GM23248 (cell line): Measurements from ENCODE around the gene ADGRD1. TPM values are rescaled to one million over a fixed set of nuclear protein-coding genes. Genes with fewer than 3 reads are reported as not detected.

Source experiments
- DNase-seq: peaks from one replicate; pipeline ENCODE4 v3.0.0-alpha.2; 2015
- H2AFZ ChIP-seq: fragments of 200-600 bp; sonication (generic); 2 replicates; pipeline ENCODE4 v1.6.1; 2016; ENCODE audit warnings: antibody characterized with exemption
- H3F3A ChIP-seq: fragments of 200-600 bp; sonication (generic); 2 replicates; pipeline ENCODE4 v1.6.1; 2016; ENCODE audit warnings: mild to moderate bottlenecking, antibody characterized with exemption, mixed run types; ENCODE audit not compliant: insufficient read depth
- H3K27ac ChIP-seq: fragments of 200-600 bp; sonication (generic); 2 replicates; pipeline ENCODE4 v1.5.1; 2016; ENCODE audit warnings: mild to moderate bottlenecking
- H3K27me3 ChIP-seq: fragments of 200-600 bp; sonication (generic); replicated peaks from 2 replicates; pipeline ENCODE4 v1.6.1; 2016; ENCODE audit warnings: mild to moderate bottlenecking; ENCODE audit not compliant: insufficient read depth
- H3K36me3 ChIP-seq: fragments of 200-600 bp; sonication (generic); 2 replicates; pipeline ENCODE4 v1.6.1; 2016; ENCODE audit warnings: low read depth, mild to moderate bottlenecking
- H3K4me1 ChIP-seq: fragments of 200-600 bp; sonication (generic); 2 replicates; pipeline ENCODE4 v1.6.1; 2016; ENCODE audit warnings: mild to moderate bottlenecking; ENCODE audit not compliant: insufficient read depth
- H3K4me2 ChIP-seq: fragments of 200-600 bp; sonication (generic); one replicate; pipeline ENCODE4 v1.6.1; 2016; ENCODE audit warnings: mild to moderate bottlenecking; ENCODE audit not compliant: unreplicated experiment
- H3K4me3 ChIP-seq: fragments of 200-600 bp; sonication (generic); 2 replicates; pipeline ENCODE4 v1.5.1; 2016; ENCODE audit warnings: mild to moderate bottlenecking
- H3K79me2 ChIP-seq: fragments of 200-600 bp; sonication (generic); 2 replicates; pipeline ENCODE4 v1.6.1; 2016; ENCODE audit warnings: mild to moderate bottlenecking; ENCODE audit not compliant: insufficient read depth
- H3K9ac ChIP-seq: fragments of 200-600 bp; sonication (generic); 2 replicates; pipeline ENCODE4 v1.6.1; 2016; ENCODE audit warnings: mild to moderate bottlenecking
- H3K9me2 ChIP-seq: fragments of 200-600 bp; sonication (generic); 2 replicates; pipeline ENCODE4 v1.6.1; 2016; ENCODE audit warnings: mixed run types, mild to moderate bottlenecking, moderate library complexity; ENCODE audit not compliant: insufficient read depth
- H3K9me3 ChIP-seq: fragments of 200-600 bp; sonication (generic); one replicate; pipeline ENCODE4 v1.6.1; 2017; ENCODE audit warnings: low read depth
- H4K20me1 ChIP-seq: fragments of 200-600 bp; sonication (generic); 2 replicates; pipeline ENCODE4 v1.6.0; 2016; ENCODE audit not compliant: insufficient read depth
- EZH2 ChIP-seq: fragments of 200-600 bp; sonication (generic); IDR thresholded peaks from 2 replicates; pipeline ENCODE4 v1.6.1; 2018; ENCODE audit warnings: antibody characterized with exemption, mild to moderate bottlenecking; ENCODE audit not compliant: insufficient read depth, poor library complexity, severe bottlenecking
- EZH2phosphoT487 ChIP-seq: fragments of 200-600 bp; sonication (generic); IDR thresholded peaks from 2 replicates; pipeline ENCODE4 v1.6.1; 2018; ENCODE audit warnings: antibody characterized with exemption, moderate library complexity, mild to moderate bottlenecking, low read depth; ENCODE audit not compliant: insufficient read depth
- WGBS, 2 experiments: methylation state at CpG; one replicate each; pipeline ENCODE4 v1.1.6; 2015 to 2017; ENCODE audit warnings: low lambda C conversion rate in 2 of 2, low coverage in 1 of 2; ENCODE audit errors: missing lambda C conversion rate in 2 of 2; 5-methylcytosine and 5-hydroxymethylcytosine counted together
- in situ Hi-C: fragments of 300-500 bp; cut with MboI; formaldehyde crosslinking; loops from 2 replicates; pipeline ENCODE4 v1.15.0; 2020
- polyA plus RNA-seq: library from polyadenylated mRNA; unstranded; fragments of >200 nt; fragmentation: Nextera tagmentation; extraction: Ambion mirVana; gene quantifications from 2 replicates; pipeline ENCODE4 v1.2.1, GENCODE V29; 2016
- total RNA-seq: library from RNA; depleted of rRNA; stranded (reverse); fragments of >200 nt; shearing (Covaris generic); gene quantifications from 2 replicates; pipeline ENCODE4 v1.2.3, GENCODE V29; 2014

Gene ADGRD1
- total and polyA plus RNA-seq, 2 experiments from 2014 or later = 7.9 to 11.2 TPM

DNA sequence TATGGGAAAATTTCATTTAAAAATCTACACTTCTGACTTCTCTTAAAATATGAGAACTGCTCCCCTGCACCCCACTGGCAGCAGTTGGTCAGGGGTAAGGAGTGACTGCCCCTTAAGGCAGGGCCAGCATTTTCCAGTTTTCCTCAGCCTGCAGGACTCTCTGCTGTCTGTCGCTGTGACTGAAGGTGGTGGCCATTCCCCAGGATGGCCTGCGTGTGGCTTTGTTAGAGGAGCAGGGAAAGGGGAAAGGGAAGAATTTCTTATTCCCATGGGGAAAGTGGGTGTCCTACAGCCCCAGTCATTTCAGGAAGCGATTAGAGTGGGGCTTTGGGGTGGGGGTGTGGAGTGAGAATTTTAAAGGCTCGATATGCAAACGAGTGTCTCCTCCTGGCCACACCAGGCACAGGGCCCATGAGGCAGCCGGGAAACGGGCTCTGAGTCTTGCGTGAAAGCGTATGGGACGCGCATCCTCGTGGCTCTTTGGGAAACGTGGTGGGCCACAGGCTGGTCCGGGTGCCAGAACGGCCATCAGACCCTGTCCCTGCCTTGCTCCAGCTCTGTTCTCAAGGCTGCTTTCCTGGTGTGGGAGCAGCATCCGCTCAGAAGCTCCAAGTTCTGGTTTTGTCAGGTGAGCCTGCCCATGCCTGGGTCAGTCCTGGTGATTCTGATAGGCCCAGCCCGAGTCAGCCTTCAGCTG, 23.5 kb downstream of the ADGRD1 start:
- 84 to 85% methylated on average over 17 of the region's 17 CpGs for WGBS, 2 experiments
- Histone ChIP-seq H3K27me3 (no peaks in the 10 kb centered on the region), H3K9ac (no peak overlapping the region), H2AFZ (no peak overlapping the region), H3K9me2 (no peaks in the 10 kb centered on the region), H3F3A (no peaks in the 10 kb centered on the region), H4K20me1 (no peaks in the 10 kb centered on the region), H3K27ac (no peak overlapping the region), H3K4me3 (no peak overlapping the region), H3K36me3 (no peaks in the 10 kb centered on the region), H3K4me1 (no peaks in the 10 kb centered on the region), H3K9me3 (no peaks in the 10 kb centered on the region), H3K4me2 (no peak overlapping the region), H3K79me2 (no peaks in the 10 kb centered on the region)
- DNase-seq = no peak
- TF ChIP-seq EZH2phosphoT487 (no peak), EZH2 (no peak)
- in situ Hi-C loops = no loop called here

DNA sequence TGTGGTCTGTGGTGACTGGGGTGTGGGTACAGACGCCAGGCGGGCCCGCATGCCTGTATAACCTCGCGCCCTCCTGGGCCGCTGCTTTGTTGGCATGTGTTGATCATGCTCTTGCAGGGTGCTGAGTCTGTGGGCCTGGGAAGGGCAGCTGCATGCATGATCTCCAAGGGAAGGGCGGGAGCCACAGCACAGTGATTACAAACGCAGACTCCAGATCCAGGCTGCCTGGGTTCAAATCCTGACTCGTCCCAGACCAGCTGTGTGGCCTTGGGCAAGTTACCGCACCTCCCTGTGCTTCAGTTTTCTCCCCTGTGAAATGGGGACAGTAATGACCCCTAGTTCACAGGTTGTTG, 24.0 kb downstream of the ADGRD1 start:
- TF ChIP-seq EZH2phosphoT487 (no peak), EZH2 (no peak)
- Histone ChIP-seq H3K27me3 (no peaks in the 10 kb centered on the region), H3K4me1 (no peaks in the 10 kb centered on the region), H3F3A (no peaks in the 10 kb centered on the region), H3K27ac (no peak overlapping the region), H3K9ac (no peak overlapping the region), H3K36me3 (no peaks in the 10 kb centered on the region), H3K79me2 (no peaks in the 10 kb centered on the region), H3K9me2 (no peaks in the 10 kb centered on the region), H2AFZ (no peak overlapping the region), H4K20me1 (no peaks in the 10 kb centered on the region), H3K4me2 (no peak overlapping the region), H3K9me3 (no peaks in the 10 kb centered on the region), H3K4me3 (no peak overlapping the region)
- 74 to 83% methylated on average over 9 to 10 of the region's 10 CpGs for WGBS, 2 experiments
- in situ Hi-C loops = no loop called here
- no peak for DNase-seq

GRCh38 chr12:130978785-130979184, 25.1 kb downstream of the ADGRD1 start:
- Histone ChIP-seq H3K4me2 (no peak overlapping the region), H3K4me3 (no peak overlapping the region), H3K79me2 (no peaks in the 10 kb centered on the region), H3K9ac (no peak overlapping the region), H4K20me1 (no peaks in the 10 kb centered on the region), H2AFZ (no peak overlapping the region), H3K4me1 (no peaks in the 10 kb centered on the region), H3K27me3 (no peaks in the 10 kb centered on the region), H3K9me2 (no peaks in the 10 kb centered on the region), H3F3A (no peaks in the 10 kb centered on the region), H3K36me3 (no peaks in the 10 kb centered on the region), H3K27ac (no peak overlapping the region), H3K9me3 (no peaks in the 10 kb centered on the region)
- DNase-seq = no peak
- TF ChIP-seq EZH2phosphoT487 (no peak), EZH2 (no peak)
- WGBS, 2 experiments = 58 to 61% methylated on average over 12 of the region's 12 CpGs
- in situ Hi-C loops = no loop called here

DNA sequence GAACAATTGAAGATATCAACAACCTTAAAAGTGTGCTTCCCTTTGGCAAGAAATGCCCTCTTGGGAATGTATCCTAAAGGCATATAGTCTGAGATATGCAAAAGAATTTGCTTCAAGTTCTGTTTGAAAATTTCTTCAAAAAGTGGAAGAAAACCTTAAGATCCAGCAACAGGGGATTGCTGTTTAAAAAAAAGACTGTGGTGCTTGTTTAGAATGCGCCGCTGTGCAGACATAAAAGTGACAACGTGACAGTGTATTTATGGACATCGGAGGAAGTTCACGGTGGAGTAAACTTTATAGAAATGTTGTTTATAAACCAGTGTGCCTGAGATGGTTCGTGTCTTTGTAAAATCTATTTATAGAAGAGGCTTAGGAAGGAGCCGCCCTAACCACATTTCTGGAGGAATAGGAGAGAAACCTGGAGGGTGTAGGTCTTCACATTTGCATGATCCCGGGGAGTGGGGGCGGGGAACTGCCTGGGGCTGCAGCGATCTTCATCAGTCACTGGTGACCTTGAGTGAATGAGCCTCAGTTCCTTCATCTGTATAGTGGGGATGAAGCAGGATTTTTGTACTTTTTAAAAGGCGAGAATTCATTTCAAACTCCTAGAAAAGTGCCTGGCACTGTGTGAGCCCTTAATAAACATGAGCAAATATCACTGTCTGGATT, 27.5 kb downstream of the ADGRD1 start:
- no peaks in the 10 kb centered on the region for H3K9me2 ChIP-seq
- DNase-seq = no peak
- TF ChIP-seq EZH2 (no peak), EZH2phosphoT487 (no peak)
- H3K27me3 ChIP-seq = no peaks in the 10 kb centered on the region
- no peaks in the 10 kb centered on the region for H3F3A ChIP-seq
- H3K36me3 ChIP-seq = no peaks in the 10 kb centered on the region
- H4K20me1 ChIP-seq = no peaks in the 10 kb centered on the region
- H3K4me2 ChIP-seq = no peak overlapping the region
- H3K9ac ChIP-seq = no peak overlapping the region
- H3K27ac ChIP-seq = no peak overlapping the region
- WGBS, 2 experiments = 51 to 55% methylated on average over 10 to 11 of the region's 11 CpGs
- H2AFZ ChIP-seq = no peak overlapping the region
- in situ Hi-C loops = no loop called here
- no peaks in the 10 kb centered on the region for H3K79me2 ChIP-seq
- H3K9me3 ChIP-seq = no peaks in the 10 kb centered on the region
- no peak overlapping the region for H3K4me3 ChIP-seq
- H3K4me1 ChIP-seq = no peaks in the 10 kb centered on the region
